K562 (cell line): ENCODE results near the gene TPGS2.

Source experiments
- AFF4 ChIP-seq: sonication (generic); formaldehyde crosslinking; IDR thresholded peaks from 2 replicates; pipeline ENCODE4 v1.8.0; 2023; ENCODE audit warnings: mild to moderate bottlenecking, missing genetic modification reagents
- CTCF ChIP-seq, 3 experiments: IDR thresholded peaks in 2 of 3; conservative IDR thresholded peaks in 1 of 3; 2 replicates each; pipeline ENCODE4 v1.5.1; 2011 to 2012; ENCODE audit warnings: low read length in 3 of 3, mild to moderate bottlenecking in 3 of 3, control low read depth in 2 of 3, improper control_type of control experiment in 1 of 3, inconsistent platforms in 1 of 3, low read depth in 1 of 3, mixed read lengths in 1 of 3, moderate library complexity in 1 of 3; ENCODE audit not compliant: insufficient read depth in 2 of 3
- EP300 ChIP-seq: IDR thresholded peaks from 2 replicates; pipeline ENCODE4 v1.6.1; 2012; ENCODE audit warnings: low read length, improper control_type of control experiment
- ESRRA ChIP-seq: fragments of 450-650 bp; IDR thresholded peaks from 2 replicates; pipeline ENCODE4 v1.6.1; 2014; ENCODE audit warnings: low read depth, mild to moderate bottlenecking, moderate library complexity, borderline replicate concordance
- ETV6 ChIP-seq, 3 experiments: fragments of 150-350 bp in 1 of 3; sonication (generic) in 1 of 3; formaldehyde crosslinking in 1 of 3; IDR thresholded peaks; 2 replicates each; pipeline versions ENCODE4 v1.6.1 to v1.8.0; 2014 to 2022; ENCODE audit warnings: borderline replicate concordance in 2 of 3, low read depth in 2 of 3, antibody characterized with exemption in 1 of 3, low read length in 1 of 3, mild to moderate bottlenecking in 1 of 3, missing genetic modification reagents in 1 of 3
- IRF2 ChIP-seq: sonication (generic); formaldehyde crosslinking; IDR thresholded peaks from 2 replicates; pipeline ENCODE4 v1.8.1; 2022; ENCODE audit warnings: mild to moderate bottlenecking, missing genetic modification reagents
- KAT8 ChIP-seq: fragments of 450-650 bp; IDR thresholded peaks from 2 replicates; pipeline ENCODE4 v1.6.1; 2016; ENCODE audit warnings: low read depth, mild to moderate bottlenecking
- NFXL1 ChIP-seq: fragments of 450-650 bp; formaldehyde crosslinking; IDR thresholded peaks from 2 replicates; pipeline ENCODE4 v1.4.0; 2021; ENCODE audit warnings: mild to moderate bottlenecking
- POLR2AphosphoS5 ChIP-seq: IDR thresholded peaks from 2 replicates; pipeline ENCODE4 v1.6.1; 2011; ENCODE audit warnings: mild to moderate bottlenecking, low read depth, low read length, moderate library complexity; ENCODE audit not compliant: control insufficient read depth, insufficient read depth
- SP1 ChIP-seq: sonication (generic); formaldehyde crosslinking; IDR thresholded peaks from 2 replicates; pipeline ENCODE4 v1.8.1; 2022; ENCODE audit warnings: mild to moderate bottlenecking, missing genetic modification reagents
- ZBTB49 ChIP-seq: sonication (generic); formaldehyde crosslinking; IDR thresholded peaks from 2 replicates; pipeline ENCODE4 v1.8.0; 2022; ENCODE audit warnings: missing genetic modification reagents, mild to moderate bottlenecking, borderline replicate concordance
- ZFP36 ChIP-seq: fragments of 150-350 bp; IDR thresholded peaks from 2 replicates; pipeline ENCODE4 v1.6.1; 2018; ENCODE audit warnings: low read length, low read depth; ENCODE audit not compliant: partially characterized antibody
- ZNF696 ChIP-seq: fragments of 250-450 bp; sonication (Bioruptor Pico); conservative IDR thresholded peaks from 2 replicates; pipeline ENCODE4 v1.4.0; 2020; ENCODE audit warnings: mild to moderate bottlenecking, moderate library complexity

GRCh38 chr18:36817039-36817438 lies 11.8 kb downstream of the TPGS2 start:
- TF ChIP-seq ZFP36 (no peak), CTCF (IDR thresholded peaks at IDR 0.05 in 2 of 3, conservative IDR thresholded peaks at IDR 0.05 in 1 of 3; ENCODE audit: insufficient read depth in 2 of 3, low read depth in 1 of 3, low read length in 3 of 3) (no peak), POLR2AphosphoS5 (no peak), ESRRA (no peak), ZBTB49 (no peak), KAT8 (no peak), SP1 (CRISPR knock-in tag) (no peak), NFXL1 (CRISPR knock-in tag) (no peak), ZNF696 (CRISPR knock-in tag) (no peak), IRF2 (CRISPR knock-in tag) (no peak), AFF4 (no peak), ETV6 (IDR thresholded peaks at IDR 0.05; ENCODE audit: borderline replicate concordance in 1 of 2, low read depth in 2 of 2, low read length in 1 of 2) (no peak), ETV6 (CRISPR knock-in tag; IDR thresholded peaks at IDR 0.05; ENCODE audit: borderline replicate concordance) (no peak), EP300 (no peak)
